ENCODE data around the gene GAGE12J.
A peak's percentile ranks its signal among the peaks of the same experiment; 100 is the strongest.
"Not testable (repeated sequence)": the region's sequence is repeated elsewhere in the genome, so short reads cannot be mapped to it uniquely, and the experiment has no call there.

The GAGE12J gene

GRCh38 chrX:49286581-49286980, 35.3 kb upstream of the GAGE12J start:
- Histone ChIP-seq H3K4me3 (ENCODE audit: low read depth in 1 of 2, low read length in 2 of 2) (no peak overlapping the region), H3K9me3 (ENCODE audit: control insufficient read depth in 1 of 2, low read length in 2 of 2) (no peaks in the 10 kb centered on the region), H3K27me3 (ENCODE audit: control insufficient read depth in 1 of 2, insufficient read depth in 2 of 2, low read length in 2 of 2) (no peaks in the 10 kb centered on the region), H3K27ac (ENCODE audit: low read depth, low read length) (no peak overlapping the region), H3K9ac (ENCODE audit: low read depth in 1 of 2, low read length in 2 of 2) (no peak overlapping the region), H3K4me1 (ENCODE audit: control insufficient read depth in 1 of 2, insufficient read depth in 2 of 2, low read length in 2 of 2) (no peaks in the 10 kb centered on the region), H3K36me3 (ENCODE audit: control insufficient read depth in 1 of 2, insufficient read depth in 2 of 2, low read length in 2 of 2) (no peaks in the 10 kb centered on the region)

GRCh38 chrX:49287665-49288064, 34.2 kb upstream of the GAGE12J start:
- Histone ChIP-seq H3K9me3 (ENCODE audit: control insufficient read depth in 1 of 2, low read length in 2 of 2) (no peaks in the 10 kb centered on the region), H3K4me3 (ENCODE audit: low read depth in 1 of 2, low read length in 2 of 2) (no peak overlapping the region), H3K36me3 (ENCODE audit: control insufficient read depth in 1 of 2, insufficient read depth in 2 of 2, low read length in 2 of 2) (no peaks in the 10 kb centered on the region), H3K4me1 (ENCODE audit: control insufficient read depth in 1 of 2, insufficient read depth in 2 of 2, low read length in 2 of 2) (no peaks in the 10 kb centered on the region), H3K27me3 (ENCODE audit: control insufficient read depth in 1 of 2, insufficient read depth in 2 of 2, low read length in 2 of 2) (no peaks in the 10 kb centered on the region), H3K27ac (ENCODE audit: low read depth, low read length) (no peak overlapping the region), H3K9ac (ENCODE audit: low read depth in 1 of 2, low read length in 2 of 2) (no peak overlapping the region)

- Histone ChIP-seq H3K4me3 (ENCODE audit: low read depth in 1 of 2, low read length in 2 of 2) (no peak overlapping the region), H3K27ac (ENCODE audit: low read depth, low read length) (no peak overlapping the region), H3K36me3 (ENCODE audit: control insufficient read depth in 1 of 2, insufficient read depth in 2 of 2, low read length in 2 of 2) (no peaks in the 10 kb centered on the region), H3K4me1 (ENCODE audit: control insufficient read depth in 1 of 2, insufficient read depth in 2 of 2, low read length in 2 of 2) (no peaks in the 10 kb centered on the region), H3K9me3 (ENCODE audit: control insufficient read depth in 1 of 2, low read length in 2 of 2) (no peaks in the 10 kb centered on the region), H3K9ac (ENCODE audit: low read depth in 1 of 2, low read length in 2 of 2) (no peak overlapping the region), H3K27me3 (ENCODE audit: control insufficient read depth in 1 of 2, insufficient read depth in 2 of 2, low read length in 2 of 2) (no peaks in the 10 kb centered on the region)
These were observed 31.6 kb upstream of the GAGE12J start for GRCh38 chrX:49290215-49290614.

GRCh38 chrX:49291615-49292337, 30.1 kb upstream of the GAGE12J start:
- Histone ChIP-seq H3K4me3 (ENCODE audit: low read depth in 1 of 2, low read length in 2 of 2) (no peak overlapping the region), H3K9me3 (ENCODE audit: control insufficient read depth in 1 of 2, low read length in 2 of 2) (no peaks in the 10 kb centered on the region), H3K27me3 (ENCODE audit: control insufficient read depth in 1 of 2, insufficient read depth in 2 of 2, low read length in 2 of 2) (no peaks in the 10 kb centered on the region), H3K36me3 (ENCODE audit: control insufficient read depth in 1 of 2, insufficient read depth in 2 of 2, low read length in 2 of 2) (no peaks in the 10 kb centered on the region), H3K9ac (ENCODE audit: low read depth in 1 of 2, low read length in 2 of 2) (no peak overlapping the region), H3K4me1 (ENCODE audit: control insufficient read depth in 1 of 2, insufficient read depth in 2 of 2, low read length in 2 of 2) (no peaks in the 10 kb centered on the region), H3K27ac (ENCODE audit: low read depth, low read length) (no peak overlapping the region)

GRCh38 chrX:49292400-49293362, 29.2 kb upstream of the GAGE12J start:
- Histone ChIP-seq H3K9me3 (ENCODE audit: control insufficient read depth in 1 of 2, low read length in 2 of 2) (no peaks in the 10 kb centered on the region), H3K9ac (ENCODE audit: low read depth in 1 of 2, low read length in 2 of 2) (no peak overlapping the region), H3K4me3 (ENCODE audit: low read depth in 1 of 2, low read length in 2 of 2) (no peak overlapping the region), H3K27ac (ENCODE audit: low read depth, low read length) (no peak overlapping the region), H3K27me3 (ENCODE audit: control insufficient read depth in 1 of 2, insufficient read depth in 2 of 2, low read length in 2 of 2) (no peaks in the 10 kb centered on the region), H3K36me3 (ENCODE audit: control insufficient read depth in 1 of 2, insufficient read depth in 2 of 2, low read length in 2 of 2) (no peaks in the 10 kb centered on the region), H3K4me1 (ENCODE audit: control insufficient read depth in 1 of 2, insufficient read depth in 2 of 2, low read length in 2 of 2) (no peaks in the 10 kb centered on the region)

GRCh38 chrX:49299293-49299692, 22.5 kb upstream of the GAGE12J start:
- not testable (repeated sequence) for H3K4me3 ChIP-seq (ENCODE audit: low read depth in 1 of 2, low read length in 2 of 2); H3K27me3 ChIP-seq (ENCODE audit: control insufficient read depth in 1 of 2, insufficient read depth in 2 of 2, low read length in 2 of 2); H3K4me1 ChIP-seq (ENCODE audit: control insufficient read depth in 1 of 2, insufficient read depth in 2 of 2, low read length in 2 of 2); H3K9me3 ChIP-seq (ENCODE audit: control insufficient read depth in 1 of 2, low read length in 2 of 2); H3K27ac ChIP-seq (ENCODE audit: low read depth, low read length); H3K9ac ChIP-seq (ENCODE audit: low read depth in 1 of 2, low read length in 2 of 2); H3K36me3 ChIP-seq (ENCODE audit: control insufficient read depth in 1 of 2, insufficient read depth in 2 of 2, low read length in 2 of 2)

- Histone ChIP-seq H3K4me3 (ENCODE audit: low read depth in 1 of 2, low read length in 2 of 2) (no peak overlapping the region), H3K27me3 (ENCODE audit: control insufficient read depth in 1 of 2, insufficient read depth in 2 of 2, low read length in 2 of 2) (no peaks in the 10 kb centered on the region), H3K4me1 (ENCODE audit: control insufficient read depth in 1 of 2, insufficient read depth in 2 of 2, low read length in 2 of 2) (no peaks in the 10 kb centered on the region), H3K36me3 (ENCODE audit: control insufficient read depth in 1 of 2, insufficient read depth in 2 of 2, low read length in 2 of 2) (no peaks in the 10 kb centered on the region), H3K9me3 (ENCODE audit: control insufficient read depth in 1 of 2, low read length in 2 of 2) (no peaks in the 10 kb centered on the region), H3K27ac (ENCODE audit: low read depth, low read length) (no peak overlapping the region), H3K9ac (ENCODE audit: low read depth in 1 of 2, low read length in 2 of 2) (no peak overlapping the region)
These were observed 21.1 kb upstream of the GAGE12J start for GRCh38 chrX:49300703-49301102.

- H3K36me3 ChIP-seq (ENCODE audit: control insufficient read depth in 1 of 2, insufficient read depth in 2 of 2, low read length in 2 of 2), result no peaks in the 10 kb centered on the region
- no peaks in the 10 kb centered on the region for H3K27me3 ChIP-seq (ENCODE audit: control insufficient read depth in 1 of 2, insufficient read depth in 2 of 2, low read length in 2 of 2)
- no peaks in the 10 kb centered on the region for H3K4me1 ChIP-seq (ENCODE audit: control insufficient read depth in 1 of 2, insufficient read depth in 2 of 2, low read length in 2 of 2)
- H3K4me3 ChIP-seq (ENCODE audit: low read depth in 1 of 2, low read length in 2 of 2), result no peak within 1 kb of the TSS
- no peak within 1 kb of the TSS for H3K9ac ChIP-seq (ENCODE audit: low read depth in 1 of 2, low read length in 2 of 2)
- H3K27ac ChIP-seq (ENCODE audit: low read depth, low read length), result no peak within 1 kb of the TSS
- H3K9me3 ChIP-seq (ENCODE audit: control insufficient read depth in 1 of 2, low read length in 2 of 2), result no peaks in the 10 kb centered on the region
These were observed 18.5 kb upstream of the GAGE12J start, which contains the start of gene GAGE10 for GRCh38 chrX:49303346-49303745. Gene GAGE10, plus strand, starts transcription at chrX:49303646. Its CDS starts 1,214 bp downstream, at chrX:49304860.

- H3K27me3 ChIP-seq (ENCODE audit: control insufficient read depth in 1 of 2, insufficient read depth in 2 of 2, low read length in 2 of 2); H3K36me3 ChIP-seq (ENCODE audit: control insufficient read depth in 1 of 2, insufficient read depth in 2 of 2, low read length in 2 of 2); H3K4me3 ChIP-seq (ENCODE audit: low read depth in 1 of 2, low read length in 2 of 2); H3K4me1 ChIP-seq (ENCODE audit: control insufficient read depth in 1 of 2, insufficient read depth in 2 of 2, low read length in 2 of 2); H3K9me3 ChIP-seq (ENCODE audit: control insufficient read depth in 1 of 2, low read length in 2 of 2); H3K27ac ChIP-seq (ENCODE audit: low read depth, low read length); H3K9ac ChIP-seq (ENCODE audit: low read depth in 1 of 2, low read length in 2 of 2): not testable (repeated sequence)
These were observed 14.1 kb upstream of the GAGE12J start for GRCh38 chrX:49307775-49308174.

- Histone ChIP-seq H3K36me3 (ENCODE audit: control insufficient read depth in 1 of 2, insufficient read depth in 2 of 2, low read length in 2 of 2) (no peaks in the 10 kb centered on the region), H3K9ac (ENCODE audit: low read depth in 1 of 2, low read length in 2 of 2) (peak overlapping the region; percentile 25 to 47)
These were observed 13.1 kb upstream of the GAGE12J start for GRCh38 chrX:49308604-49309269.

More at GRCh38 chrX:49308604-49309269, 13.1 kb upstream of the GAGE12J start:
- Histone ChIP-seq H3K27me3 (ENCODE audit: control insufficient read depth in 1 of 2, insufficient read depth in 2 of 2, low read length in 2 of 2) (no peaks in the 10 kb centered on the region), H3K9me3 (ENCODE audit: control insufficient read depth in 1 of 2, low read length in 2 of 2) (no peaks in the 10 kb centered on the region), H3K4me1 (ENCODE audit: control insufficient read depth in 1 of 2, insufficient read depth in 2 of 2, low read length in 2 of 2) (peaks cover 0 to 5% of the 10 kb centered on the region in 2 donors), H3K4me3 (ENCODE audit: low read depth in 1 of 2, low read length in 2 of 2) (peak overlapping the region; percentile 43 to 57), H3K27ac (ENCODE audit: low read depth, low read length) (no peak overlapping the region)
